GM23338 (cell line): ENCODE data around the gene SLC35D2. TPM values are rescaled to one million over a fixed set of nuclear protein-coding genes. Genes with fewer than 3 reads are reported as not detected.

Experiments
- ATAC-seq: fragments of 200-7000 bp; cut with Tn5 transposase; 3 replicates; pipeline ENCODE4 v1.9.1; 2020
- DNase-seq: peaks from one replicate; pipeline ENCODE4 v3.0.0-alpha.2; 2015; ENCODE audit warnings: low spot score
- H2AFZ ChIP-seq: fragments of 200-600 bp; sonication (generic); 2 replicates; pipeline ENCODE4 v1.8.0; 2016; ENCODE audit warnings: antibody characterized with exemption, mild to moderate bottlenecking, moderate library complexity
- H3F3A ChIP-seq: fragments of 200-600 bp; sonication (generic); replicated peaks from 2 replicates; pipeline ENCODE4 v1.8.0; 2017; ENCODE audit warnings: antibody characterized with exemption, mixed run types, low read depth
- H3K27ac ChIP-seq: fragments of 200-600 bp; sonication (generic); 2 replicates; pipeline ENCODE4 v1.6.1; 2016; ENCODE audit warnings: low read depth
- H3K27me3 ChIP-seq: fragments of 200-600 bp; sonication (generic); 2 replicates; pipeline ENCODE4 v1.8.0; 2016; ENCODE audit warnings: mild to moderate bottlenecking, mixed run types, moderate library complexity; ENCODE audit not compliant: insufficient read depth
- H3K36me3 ChIP-seq: fragments of 200-600 bp; sonication (generic); 2 replicates; pipeline ENCODE4 v1.8.0; 2016; ENCODE audit warnings: mild to moderate bottlenecking; ENCODE audit not compliant: insufficient read depth
- H3K4me1 ChIP-seq: fragments of 200-600 bp; sonication (generic); 2 replicates; pipeline ENCODE4 v1.8.0; 2016; ENCODE audit warnings: mild to moderate bottlenecking, moderate library complexity; ENCODE audit not compliant: insufficient read depth
- H3K4me2 ChIP-seq: fragments of 200-600 bp; sonication (generic); 2 replicates; pipeline ENCODE4 v1.7.1; 2017; ENCODE audit warnings: mixed run types
- H3K4me3 ChIP-seq: fragments of 200-600 bp; sonication (generic); 2 replicates; pipeline ENCODE4 v1.6.1; 2016; ENCODE audit warnings: mixed run types
- H3K79me2 ChIP-seq: fragments of 200-600 bp; sonication (generic); replicated peaks from 2 replicates; pipeline ENCODE4 v1.8.0; 2017; ENCODE audit warnings: mild to moderate bottlenecking; ENCODE audit not compliant: insufficient read depth
- H3K9me2 ChIP-seq: fragments of 200-600 bp; sonication (generic); 2 replicates; pipeline ENCODE4 v1.8.0; 2017; ENCODE audit not compliant: insufficient read depth
- H4K20me1 ChIP-seq: fragments of 200-600 bp; sonication (generic); replicated peaks from 2 replicates; pipeline ENCODE4 v1.8.0; 2017; ENCODE audit warnings: mild to moderate bottlenecking; ENCODE audit not compliant: insufficient read depth
- H3K27ac Mint-ChIP-seq: 2 replicates; pipeline ENCODE4 v1.8.0; 2020; ENCODE audit warnings: inconsistent platforms, mild to moderate bottlenecking, moderate library complexity, mixed read lengths
- H3K27me3 Mint-ChIP-seq: 3 replicates; pipeline ENCODE4 v1.8.0; 2022; ENCODE audit warnings: low read depth, mild to moderate bottlenecking, moderate library complexity, mixed read lengths, inconsistent platforms; ENCODE audit not compliant: insufficient read depth, poor library complexity
- H3K36me3 Mint-ChIP-seq: 3 replicates; pipeline ENCODE4 v1.8.0; 2021; ENCODE audit warnings: low read depth, mild to moderate bottlenecking, inconsistent platforms, moderate library complexity, mixed read lengths
- H3K4me1 Mint-ChIP-seq: 3 replicates; pipeline ENCODE4 v1.8.0; 2020; ENCODE audit warnings: mild to moderate bottlenecking, inconsistent platforms, mixed read lengths
- H3K4me3 Mint-ChIP-seq: 3 replicates; pipeline ENCODE4 v1.8.0; 2021; ENCODE audit warnings: moderate library complexity, mild to moderate bottlenecking, inconsistent platforms, mixed read lengths
- H3K9me3 Mint-ChIP-seq: 3 replicates; pipeline ENCODE4 v1.8.0; 2020; ENCODE audit warnings: moderate library complexity, mild to moderate bottlenecking, inconsistent platforms, mixed read lengths
- CREB1 ChIP-seq: fragments of 250-450 bp; sonication (Bioruptor Pico); IDR thresholded peaks from 2 replicates; pipeline ENCODE4 v1.5.0; 2020; ENCODE audit warnings: low read depth, mild to moderate bottlenecking, moderate library complexity
- EZH2 ChIP-seq: fragments of 200-600 bp; sonication (generic); IDR thresholded peaks from one replicate; pipeline ENCODE4 v1.8.0; 2017; ENCODE audit warnings: antibody characterized with exemption, mild to moderate bottlenecking, low read depth; ENCODE audit not compliant: unreplicated experiment
- EZH2phosphoT487 ChIP-seq: fragments of 200-600 bp; sonication (generic); IDR thresholded peaks from one replicate; pipeline ENCODE4 v1.8.1; 2018; ENCODE audit warnings: antibody characterized with exemption; ENCODE audit not compliant: unreplicated experiment
- JUNB ChIP-seq: IDR thresholded peaks from one replicate; pipeline ENCODE4 v1.6.1; 2016; ENCODE audit warnings: antibody characterized with exemption; ENCODE audit not compliant: unreplicated experiment
- NANOG ChIP-seq: IDR thresholded peaks from 2 replicates; pipeline ENCODE4 v1.6.1; 2016; ENCODE audit warnings: antibody characterized with exemption, borderline replicate concordance
- POLR2AphosphoS5 ChIP-seq: IDR thresholded peaks from 2 replicates; pipeline ENCODE4 v1.6.1; 2016; ENCODE audit warnings: antibody characterized with exemption, low read depth
- STAT1 ChIP-seq: IDR thresholded peaks from one replicate; pipeline ENCODE4 v1.6.1; 2016; ENCODE audit warnings: antibody characterized with exemption; ENCODE audit not compliant: unreplicated experiment
- ZNF114 ChIP-seq: fragments of 250-450 bp; sonication (Bioruptor Pico); IDR thresholded peaks from 2 replicates; pipeline ENCODE4 v1.5.0; 2020; ENCODE audit warnings: mild to moderate bottlenecking, moderate library complexity
- ZNF331 ChIP-seq: fragments of 250-450 bp; sonication (Bioruptor Pico); IDR thresholded peaks from 2 replicates; pipeline ENCODE4 v1.5.0; 2020; ENCODE audit warnings: low read depth, mild to moderate bottlenecking, moderate library complexity
- polyA plus RNA-seq: library from polyadenylated mRNA; unstranded; fragments of >200 nt; fragmentation: Nextera tagmentation; extraction: Ambion mirVana; gene quantifications from 2 replicates; pipeline ENCODE4 v1.2.1, GENCODE V29; 2016
- total RNA-seq: library from RNA; depleted of rRNA; stranded (reverse); fragments of >200 nt; shearing (Covaris generic); gene quantifications from 2 replicates; pipeline ENCODE4 v1.2.3, GENCODE V29; 2014
- TF ChIP-seq, protein P1 (sequence below): fragments of 250-450 bp; sonication (Bioruptor Pico); IDR thresholded peaks from 2 replicates; pipeline ENCODE4 v1.5.0; 2020; ENCODE audit warnings: mild to moderate bottlenecking, moderate library complexity
- TF ChIP-seq, protein P2 (sequence below): IDR thresholded peaks from one replicate; pipeline ENCODE4 v1.6.1; 2018; ENCODE audit warnings: antibody characterized with exemption; ENCODE audit not compliant: unreplicated experiment
- TF ChIP-seq, protein P3 (sequence below), 2 experiments: fragments of 200-600 bp in 1 of 2; sonication (generic) in 1 of 2; conservative IDR thresholded peaks; 2 replicates each; pipeline versions ENCODE4 v1.5.1 to v1.6.1; 2016 to 2017; ENCODE audit warnings: antibody characterized with exemption in 2 of 2, low read depth in 2 of 2, mild to moderate bottlenecking in 2 of 2, moderate library complexity in 1 of 2

Gene SLC35D2
- total and polyA plus RNA-seq, 2 experiments from 2014 or later = 8.2 to 14.4 TPM

DNA sequence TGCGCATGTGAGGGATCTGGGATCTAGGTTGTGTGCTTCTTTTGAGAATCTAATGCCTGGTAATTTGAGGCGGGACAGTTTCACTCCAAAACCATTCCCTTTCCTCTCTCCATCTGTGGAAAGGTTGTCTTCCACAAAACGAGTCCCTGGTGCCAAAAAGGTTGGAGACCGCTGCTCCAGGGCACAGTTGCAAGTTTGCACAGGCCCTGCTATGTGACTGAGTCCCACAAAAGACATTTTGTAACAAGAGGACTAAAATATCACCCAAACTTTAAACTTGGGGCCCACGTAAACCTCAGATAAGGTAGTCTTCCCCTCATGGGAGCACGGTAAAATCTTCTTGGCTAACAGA, 40.5 kb upstream of the SLC35D2 start:
- no peaks in the 10 kb centered on the region for H3K9me2 ChIP-seq
- no peak overlapping the region for H3K27ac ChIP-seq
- no peaks in the 10 kb centered on the region for H3K9me3 Mint-ChIP-seq
- H3K4me2 ChIP-seq = no peak overlapping the region
- TF ChIP-seq ZNF114 (CRISPR knock-in tag) (no peak), EZH2phosphoT487 (no peak), STAT1 (no peak), POLR2AphosphoS5 (no peak), JUNB (no peak), NANOG (no peak), CREB1 (CRISPR knock-in tag) (no peak), ZNF331 (CRISPR knock-in tag) (no peak), EZH2 (no peak)
- TF ChIP-seq, protein P1, sequence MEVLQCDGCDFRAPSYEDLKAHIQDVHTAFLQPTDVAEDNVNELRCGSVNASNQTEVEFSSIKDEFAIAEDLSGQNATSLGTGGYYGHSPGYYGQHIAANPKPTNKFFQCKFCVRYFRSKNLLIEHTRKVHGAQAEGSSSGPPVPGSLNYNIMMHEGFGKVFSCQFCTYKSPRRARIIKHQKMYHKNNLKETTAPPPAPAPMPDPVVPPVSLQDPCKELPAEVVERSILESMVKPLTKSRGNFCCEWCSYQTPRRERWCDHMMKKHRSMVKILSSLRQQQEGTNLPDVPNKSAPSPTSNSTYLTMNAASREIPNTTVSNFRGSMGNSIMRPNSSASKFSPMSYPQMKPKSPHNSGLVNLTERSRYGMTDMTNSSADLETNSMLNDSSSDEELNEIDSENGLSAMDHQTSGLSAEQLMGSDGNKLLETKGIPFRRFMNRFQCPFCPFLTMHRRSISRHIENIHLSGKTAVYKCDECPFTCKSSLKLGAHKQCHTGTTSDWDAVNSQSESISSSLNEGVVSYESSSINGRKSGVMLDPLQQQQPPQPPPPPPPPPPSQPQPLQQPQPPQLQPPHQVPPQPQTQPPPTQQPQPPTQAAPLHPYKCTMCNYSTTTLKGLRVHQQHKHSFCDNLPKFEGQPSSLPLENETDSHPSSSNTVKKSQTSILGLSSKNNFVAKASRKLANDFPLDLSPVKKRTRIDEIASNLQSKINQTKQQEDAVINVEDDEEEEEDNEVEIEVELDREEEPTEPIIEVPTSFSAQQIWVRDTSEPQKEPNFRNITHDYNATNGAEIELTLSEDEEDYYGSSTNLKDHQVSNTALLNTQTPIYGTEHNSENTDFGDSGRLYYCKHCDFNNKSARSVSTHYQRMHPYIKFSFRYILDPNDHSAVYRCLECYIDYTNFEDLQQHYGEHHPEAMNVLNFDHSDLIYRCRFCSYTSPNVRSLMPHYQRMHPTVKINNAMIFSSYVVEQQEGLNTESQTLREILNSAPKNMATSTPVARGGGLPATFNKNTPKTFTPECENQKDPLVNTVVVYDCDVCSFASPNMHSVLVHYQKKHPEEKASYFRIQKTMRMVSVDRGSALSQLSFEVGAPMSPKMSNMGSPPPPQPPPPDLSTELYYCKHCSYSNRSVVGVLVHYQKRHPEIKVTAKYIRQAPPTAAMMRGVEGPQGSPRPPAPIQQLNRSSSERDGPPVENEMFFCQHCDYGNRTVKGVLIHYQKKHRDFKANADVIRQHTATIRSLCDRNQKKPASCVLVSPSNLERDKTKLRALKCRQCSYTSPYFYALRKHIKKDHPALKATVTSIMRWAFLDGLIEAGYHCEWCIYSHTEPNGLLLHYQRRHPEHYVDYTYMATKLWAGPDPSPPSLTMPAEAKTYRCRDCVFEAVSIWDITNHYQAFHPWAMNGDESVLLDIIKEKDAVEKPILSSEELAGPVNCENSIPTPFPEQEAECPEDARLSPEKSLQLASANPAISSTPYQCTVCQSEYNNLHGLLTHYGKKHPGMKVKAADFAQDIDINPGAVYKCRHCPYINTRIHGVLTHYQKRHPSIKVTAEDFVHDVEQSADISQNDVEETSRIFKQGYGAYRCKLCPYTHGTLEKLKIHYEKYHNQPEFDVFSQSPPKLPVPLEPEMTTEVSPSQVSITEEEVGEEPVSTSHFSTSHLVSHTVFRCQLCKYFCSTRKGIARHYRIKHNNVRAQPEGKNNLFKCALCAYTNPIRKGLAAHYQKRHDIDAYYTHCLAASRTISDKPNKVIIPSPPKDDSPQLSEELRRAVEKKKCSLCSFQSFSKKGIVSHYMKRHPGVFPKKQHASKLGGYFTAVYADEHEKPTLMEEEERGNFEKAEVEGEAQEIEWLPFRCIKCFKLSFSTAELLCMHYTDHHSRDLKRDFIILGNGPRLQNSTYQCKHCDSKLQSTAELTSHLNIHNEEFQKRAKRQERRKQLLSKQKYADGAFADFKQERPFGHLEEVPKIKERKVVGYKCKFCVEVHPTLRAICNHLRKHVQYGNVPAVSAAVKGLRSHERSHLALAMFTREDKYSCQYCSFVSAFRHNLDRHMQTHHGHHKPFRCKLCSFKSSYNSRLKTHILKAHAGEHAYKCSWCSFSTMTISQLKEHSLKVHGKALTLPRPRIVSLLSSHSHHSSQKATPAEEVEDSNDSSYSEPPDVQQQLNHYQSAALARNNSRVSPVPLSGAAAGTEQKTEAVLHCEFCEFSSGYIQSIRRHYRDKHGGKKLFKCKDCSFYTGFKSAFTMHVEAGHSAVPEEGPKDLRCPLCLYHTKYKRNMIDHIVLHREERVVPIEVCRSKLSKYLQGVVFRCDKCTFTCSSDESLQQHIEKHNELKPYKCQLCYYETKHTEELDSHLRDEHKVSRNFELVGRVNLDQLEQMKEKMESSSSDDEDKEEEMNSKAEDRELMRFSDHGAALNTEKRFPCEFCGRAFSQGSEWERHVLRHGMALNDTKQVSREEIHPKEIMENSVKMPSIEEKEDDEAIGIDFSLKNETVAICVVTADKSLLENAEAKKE (CRISPR knock-in tag) = no peak
- TF ChIP-seq, protein P2, sequence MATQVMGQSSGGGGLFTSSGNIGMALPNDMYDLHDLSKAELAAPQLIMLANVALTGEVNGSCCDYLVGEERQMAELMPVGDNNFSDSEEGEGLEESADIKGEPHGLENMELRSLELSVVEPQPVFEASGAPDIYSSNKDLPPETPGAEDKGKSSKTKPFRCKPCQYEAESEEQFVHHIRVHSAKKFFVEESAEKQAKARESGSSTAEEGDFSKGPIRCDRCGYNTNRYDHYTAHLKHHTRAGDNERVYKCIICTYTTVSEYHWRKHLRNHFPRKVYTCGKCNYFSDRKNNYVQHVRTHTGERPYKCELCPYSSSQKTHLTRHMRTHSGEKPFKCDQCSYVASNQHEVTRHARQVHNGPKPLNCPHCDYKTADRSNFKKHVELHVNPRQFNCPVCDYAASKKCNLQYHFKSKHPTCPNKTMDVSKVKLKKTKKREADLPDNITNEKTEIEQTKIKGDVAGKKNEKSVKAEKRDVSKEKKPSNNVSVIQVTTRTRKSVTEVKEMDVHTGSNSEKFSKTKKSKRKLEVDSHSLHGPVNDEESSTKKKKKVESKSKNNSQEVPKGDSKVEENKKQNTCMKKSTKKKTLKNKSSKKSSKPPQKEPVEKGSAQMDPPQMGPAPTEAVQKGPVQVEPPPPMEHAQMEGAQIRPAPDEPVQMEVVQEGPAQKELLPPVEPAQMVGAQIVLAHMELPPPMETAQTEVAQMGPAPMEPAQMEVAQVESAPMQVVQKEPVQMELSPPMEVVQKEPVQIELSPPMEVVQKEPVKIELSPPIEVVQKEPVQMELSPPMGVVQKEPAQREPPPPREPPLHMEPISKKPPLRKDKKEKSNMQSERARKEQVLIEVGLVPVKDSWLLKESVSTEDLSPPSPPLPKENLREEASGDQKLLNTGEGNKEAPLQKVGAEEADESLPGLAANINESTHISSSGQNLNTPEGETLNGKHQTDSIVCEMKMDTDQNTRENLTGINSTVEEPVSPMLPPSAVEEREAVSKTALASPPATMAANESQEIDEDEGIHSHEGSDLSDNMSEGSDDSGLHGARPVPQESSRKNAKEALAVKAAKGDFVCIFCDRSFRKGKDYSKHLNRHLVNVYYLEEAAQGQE = no peak
- TF ChIP-seq, protein P3, sequence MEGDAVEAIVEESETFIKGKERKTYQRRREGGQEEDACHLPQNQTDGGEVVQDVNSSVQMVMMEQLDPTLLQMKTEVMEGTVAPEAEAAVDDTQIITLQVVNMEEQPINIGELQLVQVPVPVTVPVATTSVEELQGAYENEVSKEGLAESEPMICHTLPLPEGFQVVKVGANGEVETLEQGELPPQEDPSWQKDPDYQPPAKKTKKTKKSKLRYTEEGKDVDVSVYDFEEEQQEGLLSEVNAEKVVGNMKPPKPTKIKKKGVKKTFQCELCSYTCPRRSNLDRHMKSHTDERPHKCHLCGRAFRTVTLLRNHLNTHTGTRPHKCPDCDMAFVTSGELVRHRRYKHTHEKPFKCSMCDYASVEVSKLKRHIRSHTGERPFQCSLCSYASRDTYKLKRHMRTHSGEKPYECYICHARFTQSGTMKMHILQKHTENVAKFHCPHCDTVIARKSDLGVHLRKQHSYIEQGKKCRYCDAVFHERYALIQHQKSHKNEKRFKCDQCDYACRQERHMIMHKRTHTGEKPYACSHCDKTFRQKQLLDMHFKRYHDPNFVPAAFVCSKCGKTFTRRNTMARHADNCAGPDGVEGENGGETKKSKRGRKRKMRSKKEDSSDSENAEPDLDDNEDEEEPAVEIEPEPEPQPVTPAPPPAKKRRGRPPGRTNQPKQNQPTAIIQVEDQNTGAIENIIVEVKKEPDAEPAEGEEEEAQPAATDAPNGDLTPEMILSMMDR (conservative IDR thresholded peaks at IDR 0.05; ENCODE audit: low read depth in 2 of 2) = no peak
- H3K79me2 ChIP-seq = no peaks in the 10 kb centered on the region
- H3K4me1 ChIP-seq = peaks cover 16% of the 10 kb centered on the region
- H3K27me3 ChIP-seq = no peaks in the 10 kb centered on the region
- peaks cover 6% of the 10 kb centered on the region for H3K27me3 Mint-ChIP-seq
- H3K4me1 Mint-ChIP-seq = peaks cover 29% of the 10 kb centered on the region
- H2AFZ ChIP-seq = peak overlapping the region; percentile 88
- no peak overlapping the region for H3K4me3 Mint-ChIP-seq
- no peak for ATAC-seq
- no peaks in the 10 kb centered on the region for H3K36me3 Mint-ChIP-seq
- no peak for DNase-seq
- no peaks in the 10 kb centered on the region for H4K20me1 ChIP-seq
- H3K4me3 ChIP-seq = no peak overlapping the region
- H3K27ac Mint-ChIP-seq = no peak overlapping the region
- H3F3A ChIP-seq = no peaks in the 10 kb centered on the region
- no peaks in the 10 kb centered on the region for H3K36me3 ChIP-seq
